HCT116 (cell line): ENCODE results near the gene NET1. TPM values are rescaled to one million over a fixed set of nuclear protein-coding genes. Genes with fewer than 3 reads are reported as not detected.

Source experiments
- ATAC-seq: fragments of 200-7000 bp; cut with Tn5 transposase; 2 replicates; pipeline ENCODE4 v1.9.1; 2020; ENCODE audit warnings: mild to moderate bottlenecking, moderate library complexity
- Bru-seq: library from RNA; stranded (reverse); fragments of 400-500 nt; gene quantifications from one replicate; lab custom pipeline; 2021; lab: Mats Ljungman, UMichigan
- BruChase-seq, 2 experiments: library from RNA; stranded (reverse); fragments of 400-500 nt; gene quantifications; one replicate each; lab custom pipeline; 2021; lab: Mats Ljungman, UMichigan
- BruUV-seq: library from RNA; stranded (reverse); fragments of 400-500 nt; replicated peaks from 2 replicates; lab custom pipeline; 2021; lab: Mats Ljungman, UMichigan
- CTCF ChIA-PET: fragments of 300-600 bp; sonication (Branson Sonifier 250); formaldehyde crosslinking; loops from one replicate; lab custom pipeline; 2021; ENCODE audit warnings: antibody characterized with exemption; lab: Charles Lee
- POLR2A ChIA-PET: fragments of 300-600, 350-600 bp; sonication (Branson Sonifier 250); formaldehyde crosslinking; loops from one replicate; lab custom pipeline; 2021; ENCODE audit warnings: antibody characterized with exemption; lab: Charles Lee
- RAD21 ChIA-PET, 2 experiments: fragments of 300-600 bp; sonication (Branson Sonifier 250); formaldehyde crosslinking; loops; one replicate each; lab custom pipeline; 2023; ENCODE audit warnings: low total read pairs in 2 of 2; ENCODE audit not compliant: uncharacterized antibody in 2 of 2, unreplicated experiment in 2 of 2, low non-redundant PET in 1 of 2; lab: Charles Lee
- DNase-seq: peaks from one replicate; pipeline ENCODE4 v3.0.0-alpha.2; 2010; ENCODE audit warnings: low read depth, low spot score
- H2AFZ ChIP-seq: fragments of 200-600 bp; shearing (Covaris generic), sonication (generic); 2 replicates; pipeline ENCODE4 v1.6.1; 2017; ENCODE audit warnings: low read depth, mixed run types, mixed read lengths, antibody characterized with exemption, low read length; ENCODE audit not compliant: poor library complexity, severe bottlenecking
- H3K27ac ChIP-seq: 2 replicates; pipeline ENCODE4 v1.5.1; 2012; ENCODE audit warnings: low read depth, low read length
- H3K27me3 ChIP-seq: fragments of 200-600 bp; sonication (generic); 2 replicates; pipeline ENCODE4 v1.6.1; 2016; ENCODE audit warnings: mixed run types, low read length, mixed read lengths; ENCODE audit not compliant: insufficient read depth
- H3K36me3 ChIP-seq, 2 experiments: fragments of 200-500 bp in 1 of 2; fragments of 200-600 bp in 1 of 2; sonication (Bioruptor generic) in 1 of 2; sonication (generic) in 1 of 2; 2 replicates each; pipeline versions ENCODE4 v1.5.1 to v1.6.1; 2014 to 2016; ENCODE audit warnings: low read length in 2 of 2, inconsistent platforms in 1 of 2, mixed read lengths in 1 of 2, mixed run types in 1 of 2; ENCODE audit not compliant: insufficient read depth in 2 of 2, control insufficient read depth in 1 of 2
- H3K4me1 ChIP-seq, 2 experiments: fragments of 200-600 bp in 1 of 2; sonication (generic) in 1 of 2; 2 replicates each; pipeline versions ENCODE4 v1.5.1 to v1.6.1; 2012 to 2017; ENCODE audit warnings: low read length in 2 of 2, inconsistent platforms in 1 of 2, mild to moderate bottlenecking in 1 of 2, mixed read lengths in 1 of 2, mixed run types in 1 of 2, moderate library complexity in 1 of 2; ENCODE audit not compliant: insufficient read depth in 2 of 2, control insufficient read depth in 1 of 2
- H3K4me2 ChIP-seq: fragments of 200-600 bp; sonication (generic); 2 replicates; pipeline ENCODE4 v1.6.1; 2017; ENCODE audit warnings: mixed run types, low read length, mixed read lengths
- H3K4me3 ChIP-seq, 2 experiments: fragments of 200-600 bp in 1 of 2; sonication (generic) in 1 of 2; replicated peaks in 1 of 2; 2 replicates each; pipeline ENCODE4 v1.5.1; 2011 to 2016; ENCODE audit warnings: low read length in 2 of 2, control low read depth in 1 of 2, low read depth in 1 of 2, mild to moderate bottlenecking in 1 of 2, mixed read lengths in 1 of 2, mixed run types in 1 of 2
- H3K79me2 ChIP-seq: fragments of 200-600 bp; sonication (generic); 2 replicates; pipeline ENCODE4 v1.6.1; 2017; ENCODE audit warnings: mild to moderate bottlenecking, mixed run types, low read length, moderate library complexity, mixed read lengths; ENCODE audit not compliant: insufficient read depth
- H3K9ac ChIP-seq: fragments of 200-600 bp; sonication (generic); 2 replicates; pipeline ENCODE4 v1.6.1; 2016; ENCODE audit warnings: low read length, mixed read lengths
- H3K9me2 ChIP-seq: fragments of 200-600 bp; sonication (generic), shearing (Covaris generic); 2 replicates; pipeline ENCODE4 v1.6.1; 2017; ENCODE audit warnings: mixed run types, mild to moderate bottlenecking, moderate library complexity; ENCODE audit not compliant: insufficient read depth
- H3K9me3 ChIP-seq, 2 experiments: fragments of 200-500 bp in 1 of 2; fragments of 200-600 bp in 1 of 2; sonication (Bioruptor generic) in 1 of 2; sonication (generic) in 1 of 2; 2 replicates each; pipeline ENCODE4 v1.6.1; 2014 to 2017; ENCODE audit warnings: low read length in 2 of 2, mixed read lengths in 2 of 2, inconsistent platforms in 1 of 2, low read depth in 1 of 2, mild to moderate bottlenecking in 1 of 2, mixed run types in 1 of 2, moderate library complexity in 1 of 2; ENCODE audit not compliant: control insufficient read depth in 1 of 2, insufficient read depth in 1 of 2
- H4K20me1 ChIP-seq: fragments of 200-600 bp; sonication (generic), shearing (Covaris generic); 2 replicates; pipeline ENCODE4 v1.6.1; 2017; ENCODE audit warnings: mixed run types, mild to moderate bottlenecking, moderate library complexity; ENCODE audit not compliant: insufficient read depth
- CBX3 ChIP-seq: IDR thresholded peaks from 2 replicates; pipeline ENCODE4 v1.6.1; 2012; ENCODE audit warnings: low read depth
- EGR1 ChIP-seq: IDR thresholded peaks from 2 replicates; pipeline ENCODE4 v1.6.1; 2012; ENCODE audit warnings: low read depth
- EZH2 ChIP-seq: fragments of 200-600 bp; sonication (generic); IDR thresholded peaks from 2 replicates; pipeline ENCODE4 v1.6.1; 2017; ENCODE audit warnings: antibody characterized with exemption, mixed run types
- EZH2phosphoT487 ChIP-seq: fragments of 200-600 bp; IDR thresholded peaks from 2 replicates; pipeline ENCODE4 v1.6.1; 2018; ENCODE audit warnings: antibody characterized with exemption, borderline replicate concordance
- FOSL1 ChIP-seq: IDR thresholded peaks from 2 replicates; pipeline ENCODE4 v1.6.1; 2012; ENCODE audit warnings: low read depth
- POLR2A ChIP-seq: IDR thresholded peaks from 2 replicates; pipeline ENCODE4 v1.7.0; 2011; ENCODE audit warnings: borderline replicate concordance; ENCODE audit not compliant: insufficient read depth, insufficient read length; ENCODE audit errors: extremely low read depth
- POLR2AphosphoS5 ChIP-seq: IDR thresholded peaks from 2 replicates; pipeline ENCODE4 v1.6.1; 2011; ENCODE audit warnings: mild to moderate bottlenecking, low read depth, low read length, moderate library complexity
- SP1 ChIP-seq: IDR thresholded peaks from 2 replicates; pipeline ENCODE4 v1.6.1; 2012; ENCODE audit warnings: low read depth
- SRF ChIP-seq: IDR thresholded peaks from 2 replicates; pipeline ENCODE4 v1.6.1; 2012; ENCODE audit warnings: low read depth
- TCF7L2 ChIP-seq: IDR thresholded peaks from 2 replicates; pipeline ENCODE4 v1.7.0; 2011; ENCODE audit warnings: borderline replicate concordance, inconsistent platforms; ENCODE audit not compliant: insufficient read depth, insufficient read length; ENCODE audit errors: extremely low read depth
- YY1 ChIP-seq: IDR thresholded peaks from 2 replicates; pipeline ENCODE4 v1.6.1; 2011; ENCODE audit warnings: low read length, low read depth, moderate library complexity, mild to moderate bottlenecking; ENCODE audit not compliant: insufficient replicate concordance; ENCODE audit errors: extremely low read depth
- ZFX ChIP-seq: fragments of 450-650 bp; IDR thresholded peaks from 2 replicates; pipeline ENCODE4 v1.6.1; 2017
- ZNF274 ChIP-seq: fragments of 200-500 bp; sonication (Bioruptor generic); IDR thresholded peaks from 2 replicates; pipeline ENCODE4 v1.6.1; 2014; ENCODE audit warnings: mild to moderate bottlenecking, low read depth, low read length, inconsistent platforms
- intact Hi-C: fragments of 100-400 bp; cut with micrococcal nuclease; formaldehyde crosslinking; loops from 2 replicates; pipeline ENCODE4 v1.10.0; 2022
- long read RNA-seq: library from polyadenylated mRNA; unstranded; transcript quantifications from one replicate; pipeline ENCODE4 v2.0.0, GENCODE V29; 2021; ENCODE audit not compliant: unreplicated experiment
- polyA plus RNA-seq: library from polyadenylated mRNA; unstranded; fragments of >200 nt; gene quantifications from 2 replicates; pipeline ENCODE4 v1.2.1, GENCODE V29; 2012; ENCODE audit warnings: missing spikeins
- total RNA-seq: library from RNA; stranded (reverse); gene quantifications from one replicate; pipeline ENCODE4 v1.2.1, GENCODE V29; 2021; ENCODE audit not compliant: unreplicated experiment
- TF ChIP-seq, protein P1 (sequence below): IDR thresholded peaks from 2 replicates; pipeline ENCODE4 v1.6.1; 2012
- TF ChIP-seq, protein P2 (sequence below): IDR thresholded peaks from 2 replicates; pipeline ENCODE4 v1.6.1; 2012; ENCODE audit warnings: low read depth
- TF ChIP-seq, protein P3 (sequence below), 3 experiments: fragments of 200-600 bp in 1 of 3; sonication (generic) in 1 of 3; IDR thresholded peaks in 2 of 3; conservative IDR thresholded peaks in 1 of 3; 2 replicates each; pipeline ENCODE4 v1.5.1; 2012 to 2017; ENCODE audit warnings: low read depth in 2 of 3, low read length in 2 of 3, antibody characterized with exemption in 1 of 3, borderline replicate concordance in 1 of 3, control low read depth in 1 of 3, mild to moderate bottlenecking in 1 of 3, mixed read lengths in 1 of 3, mixed run types in 1 of 3, moderate library complexity in 1 of 3; ENCODE audit not compliant: insufficient read depth in 1 of 3
- TF ChIP-seq, protein P4 (sequence below): IDR thresholded peaks from 2 replicates; pipeline ENCODE4 v1.6.1; 2012

The NET1 gene, protein sequence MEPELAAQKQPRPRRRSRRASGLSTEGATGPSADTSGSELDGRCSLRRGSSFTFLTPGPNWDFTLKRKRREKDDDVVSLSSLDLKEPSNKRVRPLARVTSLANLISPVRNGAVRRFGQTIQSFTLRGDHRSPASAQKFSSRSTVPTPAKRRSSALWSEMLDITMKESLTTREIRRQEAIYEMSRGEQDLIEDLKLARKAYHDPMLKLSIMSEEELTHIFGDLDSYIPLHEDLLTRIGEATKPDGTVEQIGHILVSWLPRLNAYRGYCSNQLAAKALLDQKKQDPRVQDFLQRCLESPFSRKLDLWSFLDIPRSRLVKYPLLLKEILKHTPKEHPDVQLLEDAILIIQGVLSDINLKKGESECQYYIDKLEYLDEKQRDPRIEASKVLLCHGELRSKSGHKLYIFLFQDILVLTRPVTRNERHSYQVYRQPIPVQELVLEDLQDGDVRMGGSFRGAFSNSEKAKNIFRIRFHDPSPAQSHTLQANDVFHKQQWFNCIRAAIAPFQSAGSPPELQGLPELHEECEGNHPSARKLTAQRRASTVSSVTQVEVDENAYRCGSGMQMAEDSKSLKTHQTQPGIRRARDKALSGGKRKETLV
- total RNA-seq (51.2 TPM), Bru-seq, nascent RNA (percentile 85 among the genes with signal in this experiment), BruChase-seq, experiment 1, labeled RNA remaining after a 6-hour chase (percentile 81 among the genes with signal in this experiment), BruChase-seq, experiment 2, labeled RNA remaining after a 2-hour chase (percentile 84 among the genes with signal in this experiment)
- polyA plus RNA-seq: 30.7 and 35.8 TPM in 2 replicates
- long read RNA-seq, transcript NET1-201 (12 exons, 3,402 nt): major isoform, 67 of 129 reads
- long read RNA-seq, transcript NET1-202 (10 exons, 3,253 nt): minor isoform, 26 of 129 reads
- long read RNA-seq, partial matches to known transcripts: 12 of 129 reads
- long read RNA-seq, other reads (novel, unspliced or antisense): 24 of 129 reads

DNA sequence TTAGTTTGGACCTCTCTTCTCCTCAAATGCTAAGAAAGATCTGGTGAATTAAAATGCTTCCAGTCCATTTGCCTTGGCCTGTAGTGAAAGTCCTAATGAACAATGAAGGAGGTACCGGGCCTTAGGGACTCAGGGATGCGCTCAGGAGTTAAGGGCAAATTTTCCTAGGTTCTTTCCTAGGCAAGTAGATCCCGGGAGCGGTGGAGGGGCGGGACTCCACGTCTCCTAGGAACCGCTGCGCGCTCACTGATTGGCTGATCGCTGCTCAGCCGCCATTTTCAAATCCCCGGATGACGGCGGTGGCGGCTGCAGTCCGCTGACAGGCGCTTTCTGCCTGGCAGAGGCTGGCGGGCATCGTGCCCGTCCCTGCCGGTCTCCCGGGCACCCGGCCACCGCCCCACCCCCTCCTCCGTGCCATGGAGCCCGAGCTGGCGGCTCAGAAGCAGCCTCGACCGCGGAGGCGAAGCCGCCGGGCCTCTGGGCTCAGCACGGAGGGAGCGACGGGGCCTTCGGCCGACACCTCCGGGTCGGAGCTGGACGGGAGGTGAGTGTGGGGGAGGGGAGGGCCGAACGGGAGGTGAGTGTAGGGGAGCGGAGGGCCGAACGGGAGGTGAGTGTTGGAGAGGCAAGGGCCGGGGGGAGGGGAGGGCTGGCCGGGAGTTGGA is at the start of gene NET1:
Gene NET1, plus strand, starts transcription at position 281 of the 665 bp plus-strand sequence. Its CDS starts 136 bp downstream, at position 417.
- Histone ChIP-seq H3K27ac (peak within 1 kb of the TSS; percentile 54; the same call in 1 of the 2 replicates), H3K36me3 (0 out of 4 replicates have a peak, but pooled peaks cover 0 to 7% of the 10 kb centered on the region in 2 experiments), H3K9me2 (no peaks in the 10 kb centered on the region), H4K20me1 (no peaks in the 10 kb centered on the region), H3K79me2 (peaks cover 46% of the 10 kb centered on the region), H3K4me3 (peak within 1 kb of the TSS; percentile 71 to 79), H3K9me3 (peaks cover 0 to 1% of the 10 kb centered on the region in 2 experiments; a peak in 2 of 4 replicates), H3K9ac (peak within 1 kb of the TSS; percentile 80), H2AFZ (peak within 1 kb of the TSS; percentile 94), H3K4me2 (peak within 1 kb of the TSS; percentile 77), H3K27me3 (no peaks in the 10 kb centered on the region), H3K4me1 (peaks cover 4 to 10% of the 10 kb centered on the region in 2 experiments; a peak in 3 of 4 replicates)
- ChIA-PET POLR2A (no interaction called here), CTCF (interaction anchor here (0.7 kb wide), 1 partner anchor 30 kb away, joined by 3 read pairs; no protein-coding TSS in a partner anchor), RAD21 (no interaction called here)
- DNase-seq: peak; percentile 80
- BruUV-seq: no TSS peak
- intact Hi-C loops: no loop called here
- ATAC-seq: peak; percentile 95
- TF ChIP-seq, protein P1, sequence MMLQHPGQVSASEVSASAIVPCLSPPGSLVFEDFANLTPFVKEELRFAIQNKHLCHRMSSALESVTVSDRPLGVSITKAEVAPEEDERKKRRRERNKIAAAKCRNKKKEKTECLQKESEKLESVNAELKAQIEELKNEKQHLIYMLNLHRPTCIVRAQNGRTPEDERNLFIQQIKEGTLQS: no peak
- TF ChIP-seq SP1 (peak; percentile 67), FOSL1 (no peak), ZNF274 (no peak), POLR2A (no peak), YY1 (peak; percentile 74), TCF7L2 (no peak), EGR1 (no peak), POLR2AphosphoS5 (peak; percentile 74), EZH2 (no peak), CBX3 (no peak), EZH2phosphoT487 (no peak), SRF (no peak), ZFX (peak; percentile 74)
- TF ChIP-seq, protein P2, sequence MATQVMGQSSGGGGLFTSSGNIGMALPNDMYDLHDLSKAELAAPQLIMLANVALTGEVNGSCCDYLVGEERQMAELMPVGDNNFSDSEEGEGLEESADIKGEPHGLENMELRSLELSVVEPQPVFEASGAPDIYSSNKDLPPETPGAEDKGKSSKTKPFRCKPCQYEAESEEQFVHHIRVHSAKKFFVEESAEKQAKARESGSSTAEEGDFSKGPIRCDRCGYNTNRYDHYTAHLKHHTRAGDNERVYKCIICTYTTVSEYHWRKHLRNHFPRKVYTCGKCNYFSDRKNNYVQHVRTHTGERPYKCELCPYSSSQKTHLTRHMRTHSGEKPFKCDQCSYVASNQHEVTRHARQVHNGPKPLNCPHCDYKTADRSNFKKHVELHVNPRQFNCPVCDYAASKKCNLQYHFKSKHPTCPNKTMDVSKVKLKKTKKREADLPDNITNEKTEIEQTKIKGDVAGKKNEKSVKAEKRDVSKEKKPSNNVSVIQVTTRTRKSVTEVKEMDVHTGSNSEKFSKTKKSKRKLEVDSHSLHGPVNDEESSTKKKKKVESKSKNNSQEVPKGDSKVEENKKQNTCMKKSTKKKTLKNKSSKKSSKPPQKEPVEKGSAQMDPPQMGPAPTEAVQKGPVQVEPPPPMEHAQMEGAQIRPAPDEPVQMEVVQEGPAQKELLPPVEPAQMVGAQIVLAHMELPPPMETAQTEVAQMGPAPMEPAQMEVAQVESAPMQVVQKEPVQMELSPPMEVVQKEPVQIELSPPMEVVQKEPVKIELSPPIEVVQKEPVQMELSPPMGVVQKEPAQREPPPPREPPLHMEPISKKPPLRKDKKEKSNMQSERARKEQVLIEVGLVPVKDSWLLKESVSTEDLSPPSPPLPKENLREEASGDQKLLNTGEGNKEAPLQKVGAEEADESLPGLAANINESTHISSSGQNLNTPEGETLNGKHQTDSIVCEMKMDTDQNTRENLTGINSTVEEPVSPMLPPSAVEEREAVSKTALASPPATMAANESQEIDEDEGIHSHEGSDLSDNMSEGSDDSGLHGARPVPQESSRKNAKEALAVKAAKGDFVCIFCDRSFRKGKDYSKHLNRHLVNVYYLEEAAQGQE: no peak
- TF ChIP-seq, protein P3, sequence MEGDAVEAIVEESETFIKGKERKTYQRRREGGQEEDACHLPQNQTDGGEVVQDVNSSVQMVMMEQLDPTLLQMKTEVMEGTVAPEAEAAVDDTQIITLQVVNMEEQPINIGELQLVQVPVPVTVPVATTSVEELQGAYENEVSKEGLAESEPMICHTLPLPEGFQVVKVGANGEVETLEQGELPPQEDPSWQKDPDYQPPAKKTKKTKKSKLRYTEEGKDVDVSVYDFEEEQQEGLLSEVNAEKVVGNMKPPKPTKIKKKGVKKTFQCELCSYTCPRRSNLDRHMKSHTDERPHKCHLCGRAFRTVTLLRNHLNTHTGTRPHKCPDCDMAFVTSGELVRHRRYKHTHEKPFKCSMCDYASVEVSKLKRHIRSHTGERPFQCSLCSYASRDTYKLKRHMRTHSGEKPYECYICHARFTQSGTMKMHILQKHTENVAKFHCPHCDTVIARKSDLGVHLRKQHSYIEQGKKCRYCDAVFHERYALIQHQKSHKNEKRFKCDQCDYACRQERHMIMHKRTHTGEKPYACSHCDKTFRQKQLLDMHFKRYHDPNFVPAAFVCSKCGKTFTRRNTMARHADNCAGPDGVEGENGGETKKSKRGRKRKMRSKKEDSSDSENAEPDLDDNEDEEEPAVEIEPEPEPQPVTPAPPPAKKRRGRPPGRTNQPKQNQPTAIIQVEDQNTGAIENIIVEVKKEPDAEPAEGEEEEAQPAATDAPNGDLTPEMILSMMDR (IDR thresholded peaks at IDR 0.05 in 2 of 3, conservative IDR thresholded peaks at IDR 0.05 in 1 of 3; ENCODE audit: borderline replicate concordance in 1 of 3, insufficient read depth in 1 of 3, low read depth in 2 of 3, low read length in 2 of 3): no peak
- TF ChIP-seq, protein P4, sequence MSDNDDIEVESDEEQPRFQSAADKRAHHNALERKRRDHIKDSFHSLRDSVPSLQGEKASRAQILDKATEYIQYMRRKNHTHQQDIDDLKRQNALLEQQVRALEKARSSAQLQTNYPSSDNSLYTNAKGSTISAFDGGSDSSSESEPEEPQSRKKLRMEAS: peak; percentile 67; the same call in 1 of the 2 replicates
